HG02852 (cell line): ENCODE data around the gene PALM3.

Source experiments
- ATAC-seq: cut with Tn5 transposase; IDR thresholded peaks from one replicate; pipeline ENCODE4 v1.9.1; 2021; ENCODE audit warnings: mild to moderate bottlenecking, moderate library complexity; ENCODE audit not compliant: unreplicated experiment

PALM3 gene

GRCh38 chr19:14004619-14005348 lies 57.1 kb downstream of the PALM3 start:
- ATAC-seq = no peak
